Activated CD8-positive, alpha-beta T cell treated with anti-CD3 and anti-CD28 coated beads for 36 hours (primary cell): Measurements from ENCODE around the gene FAM204A. TPM values are rescaled to one million over a fixed set of nuclear protein-coding genes. Genes with fewer than 3 reads are reported as not detected.

ENCODE experiments used
- ATAC-seq: fragments of 200-7000 bp; cut with Tn5 transposase; one replicate; pipeline ENCODE4 v1.10.0; 2021; ENCODE audit warnings: mild to moderate bottlenecking, moderate library complexity
- CTCF ChIA-PET: fragments of 350-600 bp; sonication (Branson Sonifier 250); formaldehyde crosslinking; loops from one replicate; lab custom pipeline; 2021; ENCODE audit warnings: antibody characterized with exemption; lab: Charles Lee
- POLR2A ChIA-PET: fragments of 350-600 bp; sonication (Branson Sonifier 250); formaldehyde crosslinking; loops from one replicate; lab custom pipeline; 2021; ENCODE audit warnings: antibody characterized with exemption; lab: Charles Lee
- DNase-seq: peaks from one replicate; pipeline ENCODE4 v3.0.0-alpha.2; 2020
- H3K27ac Mint-ChIP-seq: one replicate; pipeline ENCODE4 v1.8.0; 2021; ENCODE audit warnings: mild to moderate bottlenecking, mixed read lengths
- H3K27me3 Mint-ChIP-seq: one replicate; pipeline ENCODE4 v1.8.0; 2021; ENCODE audit warnings: mixed read lengths
- H3K36me3 Mint-ChIP-seq: one replicate; pipeline ENCODE4 v1.8.0; 2021; ENCODE audit warnings: low read depth, mixed read lengths
- H3K4me1 Mint-ChIP-seq: one replicate; pipeline ENCODE4 v1.8.0; 2021; ENCODE audit warnings: low read depth, mixed read lengths
- H3K4me3 Mint-ChIP-seq: one replicate; pipeline ENCODE4 v1.8.0; 2021; ENCODE audit warnings: mild to moderate bottlenecking, moderate library complexity, mixed read lengths
- H3K9me3 Mint-ChIP-seq: one replicate; pipeline ENCODE4 v1.8.0; 2021; ENCODE audit warnings: mixed read lengths
- intact Hi-C: fragments of 100-400 bp; cut with micrococcal nuclease; formaldehyde crosslinking; loops from one replicate; pipeline ENCODE4 v1.10.0; 2022
- total RNA-seq, 2 experiments: library from RNA; stranded (reverse); gene quantifications; one replicate each; pipeline ENCODE4 v1.2.3, GENCODE V29; 2021
- TF ChIP-seq, protein P1 (sequence below): fragments of 200-600 bp; IDR thresholded peaks from one replicate; pipeline ENCODE4 v1.8.0; 2022; ENCODE audit warnings: antibody characterized with exemption, mild to moderate bottlenecking

The FAM204A gene
- total RNA-seq, 2 experiments from 2014 or later: 56.0 to 64.1 TPM

DNA sequence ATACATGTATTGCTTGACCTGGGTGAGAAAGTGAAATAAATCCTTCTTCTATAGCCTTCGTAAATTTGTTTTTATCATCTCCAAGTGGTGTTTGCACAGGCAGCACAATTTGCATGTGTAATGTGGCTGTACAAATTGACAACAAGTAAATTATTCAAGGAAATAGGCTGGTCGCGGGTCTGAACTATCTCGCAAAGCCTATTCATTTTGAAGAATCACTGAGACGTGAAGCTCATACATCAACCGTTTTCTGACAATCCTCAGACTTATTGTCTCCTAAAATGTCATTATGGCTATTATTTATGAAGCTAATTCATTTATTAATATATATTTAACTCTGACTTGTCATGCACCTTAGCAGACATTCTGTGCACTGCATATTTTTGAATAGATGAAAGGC lies 16.2 kb upstream of the FAM204A start:
- ATAC-seq: no peak
- no peak for DNase-seq

DNA sequence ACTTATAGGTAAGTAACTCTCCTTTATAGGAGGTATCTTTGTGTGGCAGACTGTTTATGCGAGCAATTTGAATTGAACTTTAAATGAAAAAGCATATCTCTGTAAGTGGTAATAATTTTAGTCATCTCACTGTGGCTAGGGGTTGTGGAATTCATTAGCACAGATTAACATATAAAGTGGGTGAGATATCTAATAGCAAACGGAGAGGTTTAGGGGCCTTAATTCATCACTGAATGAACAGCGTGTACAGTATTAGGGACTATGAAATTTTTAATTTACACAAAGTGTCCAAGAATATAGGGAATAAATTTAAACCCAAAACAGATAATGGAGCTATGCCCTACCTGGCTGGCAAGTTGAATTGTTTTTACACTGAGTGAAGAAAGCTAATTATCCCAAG lies 15.7 kb upstream of the FAM204A start:
- ChIA-PET CTCF (no interaction called here), POLR2A (interaction anchor here (1.0 kb wide), 1 partner anchor 16 kb away, joined by 3 read pairs; no protein-coding TSS in a partner anchor)
- Mint-ChIP-seq H3K36me3 (no peaks in the 10 kb centered on the region), H3K4me3 (no peak overlapping the region), H3K9me3 (no peaks in the 10 kb centered on the region), H3K4me1 (no peaks in the 10 kb centered on the region), H3K27me3 (peaks cover 19% of the 10 kb centered on the region), H3K27ac (no peak overlapping the region)
- DNase-seq: no peak
- intact Hi-C loops: no loop called here
- TF ChIP-seq, protein P1, sequence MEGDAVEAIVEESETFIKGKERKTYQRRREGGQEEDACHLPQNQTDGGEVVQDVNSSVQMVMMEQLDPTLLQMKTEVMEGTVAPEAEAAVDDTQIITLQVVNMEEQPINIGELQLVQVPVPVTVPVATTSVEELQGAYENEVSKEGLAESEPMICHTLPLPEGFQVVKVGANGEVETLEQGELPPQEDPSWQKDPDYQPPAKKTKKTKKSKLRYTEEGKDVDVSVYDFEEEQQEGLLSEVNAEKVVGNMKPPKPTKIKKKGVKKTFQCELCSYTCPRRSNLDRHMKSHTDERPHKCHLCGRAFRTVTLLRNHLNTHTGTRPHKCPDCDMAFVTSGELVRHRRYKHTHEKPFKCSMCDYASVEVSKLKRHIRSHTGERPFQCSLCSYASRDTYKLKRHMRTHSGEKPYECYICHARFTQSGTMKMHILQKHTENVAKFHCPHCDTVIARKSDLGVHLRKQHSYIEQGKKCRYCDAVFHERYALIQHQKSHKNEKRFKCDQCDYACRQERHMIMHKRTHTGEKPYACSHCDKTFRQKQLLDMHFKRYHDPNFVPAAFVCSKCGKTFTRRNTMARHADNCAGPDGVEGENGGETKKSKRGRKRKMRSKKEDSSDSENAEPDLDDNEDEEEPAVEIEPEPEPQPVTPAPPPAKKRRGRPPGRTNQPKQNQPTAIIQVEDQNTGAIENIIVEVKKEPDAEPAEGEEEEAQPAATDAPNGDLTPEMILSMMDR: no peak
- no peak for ATAC-seq

More for the DNA sequence above, 16.2 kb upstream of the FAM204A start:
- Mint-ChIP-seq H3K4me3 (no peak overlapping the region), H3K9me3 (no peaks in the 10 kb centered on the region), H3K4me1 (no peaks in the 10 kb centered on the region), H3K27me3 (peaks cover 17% of the 10 kb centered on the region), H3K27ac (no peak overlapping the region), H3K36me3 (no peaks in the 10 kb centered on the region)
- intact Hi-C loops: no loop called here
- TF ChIP-seq, protein P1: no peak
- ChIA-PET CTCF (no interaction called here), POLR2A (interaction anchor here (0.7 kb wide), 1 partner anchor 1152 kb away, joined by 3 read pairs; no protein-coding TSS in a partner anchor)

DNA sequence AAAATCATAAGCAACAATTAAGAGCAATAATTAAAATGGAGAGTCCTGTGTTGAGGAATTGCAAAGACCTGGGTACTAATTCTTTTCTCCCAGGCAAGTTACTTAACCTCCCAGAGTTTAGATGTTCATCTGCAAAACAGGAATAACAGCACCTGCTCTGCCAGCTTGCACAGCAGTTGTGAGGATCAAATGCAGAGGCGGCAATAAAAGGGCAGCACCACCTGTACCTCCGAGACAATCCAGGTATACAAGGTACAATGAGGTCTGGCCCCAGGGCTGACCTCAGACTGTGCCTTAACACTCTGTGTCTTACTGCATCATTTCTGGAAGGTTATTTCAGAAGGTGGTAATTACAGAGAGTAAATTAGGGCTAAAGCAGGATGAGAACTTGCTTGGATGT lies 14.5 kb upstream of the FAM204A start:
- ATAC-seq (no peak), DNase-seq (no peak)
- intact Hi-C loops: no loop called here
- H3K9me3 Mint-ChIP-seq: no peaks in the 10 kb centered on the region
- POLR2A ChIA-PET: no interaction called here
- TF ChIP-seq, protein P1: no peak
- no peaks in the 10 kb centered on the region for H3K36me3 Mint-ChIP-seq
- peaks cover 24% of the 10 kb centered on the region for H3K27me3 Mint-ChIP-seq
- H3K4me3 Mint-ChIP-seq: no peak overlapping the region
- CTCF ChIA-PET: no interaction called here
- H3K4me1 Mint-ChIP-seq: no peaks in the 10 kb centered on the region
- no peak overlapping the region for H3K27ac Mint-ChIP-seq

DNA sequence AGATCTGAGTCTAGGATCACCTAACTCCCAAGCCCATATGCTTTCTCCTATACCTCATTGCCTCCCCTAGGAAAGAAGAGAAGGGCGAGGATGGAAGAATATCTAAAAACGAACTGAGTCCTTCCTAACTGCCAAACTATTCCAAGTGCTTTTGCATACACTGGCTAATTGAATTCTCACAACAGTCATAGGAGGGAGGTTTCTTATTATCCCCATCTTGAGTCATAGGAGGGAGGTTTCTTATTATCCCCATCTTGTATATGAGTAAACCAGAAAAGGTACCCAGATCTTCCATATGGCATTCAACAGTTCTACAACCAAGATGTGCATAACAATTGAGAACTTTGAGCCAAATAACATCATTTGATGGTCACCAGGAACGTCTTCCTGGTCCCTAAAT lies 13.1 kb upstream of the FAM204A start:
- ChIA-PET CTCF (no interaction called here), POLR2A (no interaction called here)
- H3K4me1 Mint-ChIP-seq: no peaks in the 10 kb centered on the region
- ATAC-seq (no peak), DNase-seq (no peak)
- no peak overlapping the region for H3K27ac Mint-ChIP-seq
- H3K4me3 Mint-ChIP-seq: no peak overlapping the region
- peaks cover 26% of the 10 kb centered on the region for H3K27me3 Mint-ChIP-seq
- no peaks in the 10 kb centered on the region for H3K9me3 Mint-ChIP-seq
- TF ChIP-seq, protein P1: no peak
- intact Hi-C loops: no loop called here
- H3K36me3 Mint-ChIP-seq: no peaks in the 10 kb centered on the region

DNA sequence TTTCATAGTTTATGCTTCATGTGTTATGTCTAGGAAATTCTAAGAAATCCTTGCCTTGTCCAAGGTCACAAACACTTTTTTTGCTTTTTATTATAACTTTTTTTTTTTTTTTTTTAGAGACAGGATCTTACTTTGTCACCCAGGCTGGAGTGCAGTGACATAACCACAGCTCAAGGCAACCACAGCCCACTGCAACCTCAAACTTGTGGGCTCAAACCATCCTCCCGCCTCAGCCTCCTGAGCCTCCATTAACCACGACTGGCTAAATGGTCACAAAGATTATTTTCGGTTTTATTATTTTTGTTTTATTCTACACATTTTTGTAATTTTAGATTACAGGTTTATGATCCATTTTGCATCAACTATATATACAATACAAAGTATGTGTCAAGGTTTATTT lies 7.1 kb upstream of the FAM204A start:
- no peak for DNase-seq

More for the DNA sequence above, 7.1 kb upstream of the FAM204A start:
- Mint-ChIP-seq H3K36me3 (no peaks in the 10 kb centered on the region), H3K9me3 (no peaks in the 10 kb centered on the region), H3K4me3 (no peak overlapping the region), H3K27me3 (peaks cover 17% of the 10 kb centered on the region), H3K27ac (no peak overlapping the region), H3K4me1 (no peaks in the 10 kb centered on the region)
- TF ChIP-seq, protein P1: no peak
- ATAC-seq: no peak
- intact Hi-C loops: no loop called here
- ChIA-PET CTCF (no interaction called here), POLR2A (no interaction called here)
